Renal cortex interstitium (tissue), 15 donors: ENCODE results near the gene MAD2L1BP. TPM values are rescaled to one million over a fixed set of nuclear protein-coding genes. Genes with fewer than 3 reads are reported as not detected.
"Not testable (repeated sequence)": the region's sequence is repeated elsewhere in the genome, so short reads cannot be mapped to it uniquely, and the experiment has no call there.

ENCODE experiments used
- DNase-seq, 11 donors: peaks; one replicate each; pipeline ENCODE4 v3.0.0-alpha.2; 2013; ENCODE audit warnings: low read depth in 9 of 11, low spot score in 4 of 11; ENCODE audit errors: extremely low read depth in 1 of 11
- long read RNA-seq, 16 experiments: transcript quantifications; one replicate each; lab custom pipeline, GENCODE V29; 2026
- polyA plus RNA-seq, 3 donors: library from polyadenylated mRNA; unstranded; fragments of 120-200 nt; gene quantifications; one replicate each; pipeline ENCODE4 v1.2.1, GENCODE V29; 2013; ENCODE audit not compliant: insufficient read length in 3 of 3

MAD2L1BP gene, protein sequence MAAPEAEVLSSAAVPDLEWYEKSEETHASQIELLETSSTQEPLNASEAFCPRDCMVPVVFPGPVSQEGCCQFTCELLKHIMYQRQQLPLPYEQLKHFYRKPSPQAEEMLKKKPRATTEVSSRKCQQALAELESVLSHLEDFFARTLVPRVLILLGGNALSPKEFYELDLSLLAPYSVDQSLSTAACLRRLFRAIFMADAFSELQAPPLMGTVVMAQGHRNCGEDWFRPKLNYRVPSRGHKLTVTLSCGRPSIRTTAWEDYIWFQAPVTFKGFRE
- polyA plus RNA-seq = 10 to 100 TPM; 25.4 to 27.9 (median 25.5) TPM
- long read RNA-seq, donor 1, transcript MAD2L1BP-201 (3 exons, 1,301 nt) = major isoform, 11 of 12 reads
- long read RNA-seq, donor 1, partial matches to known transcripts = 0 of 12 reads
- long read RNA-seq, donor 1, other reads (novel, unspliced or antisense) = 0 of 12 reads
- long read RNA-seq, donor 2, transcript MAD2L1BP-201 (3 exons, 1,301 nt) = major isoform, 17 of 38 reads
- long read RNA-seq, donor 2, partial matches to known transcripts = 21 of 38 reads
- long read RNA-seq, donor 2, other reads (novel, unspliced or antisense) = 0 of 38 reads
- long read RNA-seq, donor 3, transcript MAD2L1BP-201 (3 exons, 1,301 nt) = major isoform, 21 of 21 reads
- long read RNA-seq, donor 3, partial matches to known transcripts = 0 of 21 reads
- long read RNA-seq, donor 3, other reads (novel, unspliced or antisense) = 0 of 21 reads
- long read RNA-seq, donor 4, transcript MAD2L1BP-201 (3 exons, 1,301 nt) = major isoform, 10 of 27 reads
- long read RNA-seq, donor 4, partial matches to known transcripts = 16 of 27 reads
- long read RNA-seq, donor 4, other reads (novel, unspliced or antisense) = 0 of 27 reads
- long read RNA-seq, donor 5 = 0 reads
- long read RNA-seq, donor 6, transcript MAD2L1BP-201 (3 exons, 1,301 nt) = major isoform, 13 of 14 reads
- long read RNA-seq, donor 6, partial matches to known transcripts = 0 of 14 reads
- long read RNA-seq, donor 6, other reads (novel, unspliced or antisense) = 0 of 14 reads
- long read RNA-seq, donor 7, transcript MAD2L1BP-201 (3 exons, 1,301 nt) = major isoform, 16 of 16 reads
- long read RNA-seq, donor 7, partial matches to known transcripts = 0 of 16 reads
- long read RNA-seq, donor 7, other reads (novel, unspliced or antisense) = 0 of 16 reads
- long read RNA-seq, donor 8 = 0 reads
- long read RNA-seq, donor 9, transcript MAD2L1BP-201 (3 exons, 1,301 nt) = major isoform, 12 of 12 reads
- long read RNA-seq, donor 9, partial matches to known transcripts = 0 of 12 reads
- long read RNA-seq, donor 9, other reads (novel, unspliced or antisense) = 0 of 12 reads
- long read RNA-seq, donor 10, transcript MAD2L1BP-201 (3 exons, 1,301 nt) = major isoform, 17 of 48 reads
- long read RNA-seq, donor 10, partial matches to known transcripts = 30 of 48 reads
- long read RNA-seq, donor 10, other reads (novel, unspliced or antisense) = 0 of 48 reads
- long read RNA-seq, donor 11, transcript MAD2L1BP-201 (3 exons, 1,301 nt) = major isoform, 5 of 5 reads
- long read RNA-seq, donor 11, partial matches to known transcripts = 0 of 5 reads
- long read RNA-seq, donor 11, other reads (novel, unspliced or antisense) = 0 of 5 reads
- long read RNA-seq, donor 12, transcript MAD2L1BP-201 (3 exons, 1,301 nt) = major isoform, 5 of 13 reads
- long read RNA-seq, donor 12, partial matches to known transcripts = 7 of 13 reads
- long read RNA-seq, donor 12, other reads (novel, unspliced or antisense) = 0 of 13 reads
- long read RNA-seq, donor 13 = 0 reads
- long read RNA-seq, donor 14, transcript MAD2L1BP-201 (3 exons, 1,301 nt) = major isoform, 14 of 15 reads
- long read RNA-seq, donor 14, partial matches to known transcripts = 0 of 15 reads
- long read RNA-seq, donor 14, other reads (novel, unspliced or antisense) = 0 of 15 reads
- long read RNA-seq, donor 15, transcript MAD2L1BP-201 (3 exons, 1,301 nt) = major isoform, 12 of 20 reads
- long read RNA-seq, donor 15, partial matches to known transcripts = 8 of 20 reads
- long read RNA-seq, donor 15, other reads (novel, unspliced or antisense) = 0 of 20 reads
- long read RNA-seq, donor 16, transcript MAD2L1BP-201 (3 exons, 1,301 nt) = major isoform, 38 of 46 reads
- long read RNA-seq, donor 16, partial matches to known transcripts = 7 of 46 reads
- long read RNA-seq, donor 16, other reads (novel, unspliced or antisense) = 0 of 46 reads

- peak in 8 of 11 donors; percentile 66 to 82 (median 76) for DNase-seq
These were observed at the start of gene MAD2L1BP for GRCh38 chr6:43635387-43636307. Gene MAD2L1BP, plus strand, starts transcription at chr6:43635840. Its CDS starts 36 bp downstream, at chr6:43635876.

DNA sequence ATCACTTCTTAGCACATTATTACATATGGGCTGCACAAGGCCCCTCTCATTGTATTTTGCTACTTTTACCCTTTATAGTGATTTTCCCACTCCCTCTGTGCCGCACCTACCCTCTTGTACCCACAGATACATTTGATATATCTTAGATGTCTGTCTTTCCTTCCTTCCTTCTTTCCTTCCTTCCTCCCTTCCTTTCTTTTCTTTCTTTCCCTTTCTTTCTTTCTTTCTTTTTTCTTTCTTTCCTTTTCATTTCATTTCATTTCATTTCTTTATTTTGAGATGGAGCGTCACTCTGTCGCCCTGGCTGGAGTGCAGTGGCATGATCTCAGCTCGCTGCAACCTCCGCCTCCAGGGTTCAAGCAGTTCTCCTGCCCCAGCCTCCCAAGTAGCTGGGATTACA lies 47.4 kb upstream of the MAD2L1BP start:
- DNase-seq = no peak

DNA sequence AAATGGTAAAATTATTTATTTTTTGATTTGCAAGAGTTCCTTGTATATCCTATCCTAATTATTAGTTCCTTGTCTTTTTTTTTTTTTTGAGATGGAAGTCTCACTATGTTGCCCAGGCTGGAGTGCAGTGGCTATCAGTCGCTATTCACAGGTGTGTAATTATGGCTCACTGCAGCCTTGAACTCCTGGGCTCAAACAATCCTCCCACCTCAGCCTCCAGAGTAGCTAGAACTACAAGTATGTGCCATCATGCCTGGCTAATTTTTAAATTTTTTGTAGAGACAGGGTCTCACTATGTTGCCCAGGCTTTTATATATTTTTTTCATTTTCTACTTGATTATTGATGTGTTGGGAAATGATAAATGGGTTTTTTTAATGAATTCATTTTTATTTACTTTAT lies 46.1 kb upstream of the MAD2L1BP start:
- DNase-seq = not testable (repeated sequence)

GRCh38 chr6:43593938-43594337 lies 41.7 kb upstream of the MAD2L1BP start:
- DNase-seq = no peak

DNA sequence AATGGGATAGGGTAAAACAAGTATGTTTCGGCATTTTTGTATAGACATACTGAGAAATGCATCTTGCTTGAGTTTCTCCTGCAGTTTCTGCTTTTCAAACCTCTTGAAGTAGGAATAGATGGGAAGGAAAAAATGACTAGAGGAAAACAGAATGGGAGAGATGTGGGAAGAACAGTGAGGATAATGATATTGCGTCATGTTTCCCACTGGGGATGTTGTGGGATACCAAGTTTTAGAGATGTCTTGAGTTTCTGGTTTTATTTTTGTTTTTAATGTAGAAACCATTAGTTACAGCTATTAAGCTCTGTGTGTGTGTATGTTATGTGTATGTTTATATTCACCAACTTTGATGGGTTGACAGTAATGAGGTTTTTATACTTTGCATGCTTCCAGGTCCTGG lies 35.0 kb upstream of the MAD2L1BP start:
- DNase-seq = no peak

DNA sequence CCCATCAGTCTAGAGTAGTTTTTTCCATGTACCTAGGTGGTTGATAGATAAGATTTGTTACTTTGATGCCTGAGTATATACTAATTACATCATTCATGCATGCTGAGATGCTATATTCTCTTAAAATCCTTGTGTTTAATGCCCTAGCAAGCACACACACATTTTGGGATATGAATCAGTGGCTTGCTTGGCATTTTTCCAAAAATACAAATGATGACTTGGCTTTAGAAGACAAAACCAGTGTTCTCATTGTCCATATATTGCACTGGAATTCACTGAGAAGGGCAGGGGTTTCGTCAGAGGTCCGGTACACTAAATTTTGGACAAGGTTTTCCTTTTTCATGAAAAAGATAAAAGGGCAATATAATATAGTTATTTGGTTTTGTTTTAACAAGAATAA lies 31.5 kb upstream of the MAD2L1BP start:
- no peak for DNase-seq

GRCh38 chr6:43606019-43606418 lies 29.6 kb upstream of the MAD2L1BP start:
- no peak for DNase-seq

DNA sequence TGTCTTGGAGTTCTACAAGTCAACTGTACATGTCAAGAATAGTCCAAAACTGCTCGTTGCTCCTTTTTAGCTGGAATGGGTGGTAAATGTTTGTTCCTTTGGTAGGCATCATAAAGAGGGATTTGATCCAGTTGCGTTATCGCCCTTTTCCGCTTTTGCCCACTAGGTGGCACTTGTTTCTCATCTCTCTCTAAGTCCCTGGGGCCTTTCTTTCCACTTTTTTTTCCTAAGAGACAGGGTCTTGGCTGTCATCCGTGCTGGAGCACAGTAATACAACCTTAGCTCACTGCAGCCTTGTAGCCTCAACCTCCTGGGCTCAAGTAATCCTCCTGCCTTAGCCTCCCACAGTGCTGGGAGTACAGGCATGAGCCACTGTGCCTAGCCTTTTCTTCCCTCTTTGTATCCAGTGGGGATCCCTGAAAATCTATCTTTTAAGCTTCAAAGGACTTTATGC lies 27.3 kb upstream of the MAD2L1BP start:
- DNase-seq = peak in 10 of 11 donors; percentile 40 to 77 (median 62)

- DNase-seq = no peak
These were observed 26.8 kb upstream of the MAD2L1BP start for GRCh38 chr6:43608807-43609206.

DNA sequence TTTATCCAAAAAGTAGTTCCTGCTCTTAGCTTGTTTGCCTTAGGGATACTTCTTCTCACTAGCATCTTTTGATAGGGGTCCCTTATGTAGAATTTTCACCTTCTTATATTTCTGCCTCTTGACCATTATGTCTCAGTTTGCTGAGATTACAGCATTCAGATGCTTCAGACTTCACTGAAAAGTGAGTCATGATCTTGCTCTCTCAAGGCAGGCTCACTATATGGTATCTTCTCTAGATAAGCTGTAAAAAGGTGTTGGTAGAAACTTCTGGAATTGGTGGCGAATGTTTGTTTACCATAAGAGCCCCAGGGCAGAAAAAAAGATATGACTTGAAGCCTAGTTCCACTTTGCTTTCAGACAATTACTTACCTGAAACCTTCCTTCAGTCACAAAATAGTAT lies 26.2 kb upstream of the MAD2L1BP start:
- no peak for DNase-seq

GRCh38 chr6:43610431-43610830 lies 25.2 kb upstream of the MAD2L1BP start:
- DNase-seq = no peak

- no peak for DNase-seq
These were observed 21.8 kb upstream of the MAD2L1BP start for GRCh38 chr6:43613721-43614395.

GRCh38 chr6:43614396-43614730 lies 21.3 kb upstream of the MAD2L1BP start:
- no peak for DNase-seq

DNA sequence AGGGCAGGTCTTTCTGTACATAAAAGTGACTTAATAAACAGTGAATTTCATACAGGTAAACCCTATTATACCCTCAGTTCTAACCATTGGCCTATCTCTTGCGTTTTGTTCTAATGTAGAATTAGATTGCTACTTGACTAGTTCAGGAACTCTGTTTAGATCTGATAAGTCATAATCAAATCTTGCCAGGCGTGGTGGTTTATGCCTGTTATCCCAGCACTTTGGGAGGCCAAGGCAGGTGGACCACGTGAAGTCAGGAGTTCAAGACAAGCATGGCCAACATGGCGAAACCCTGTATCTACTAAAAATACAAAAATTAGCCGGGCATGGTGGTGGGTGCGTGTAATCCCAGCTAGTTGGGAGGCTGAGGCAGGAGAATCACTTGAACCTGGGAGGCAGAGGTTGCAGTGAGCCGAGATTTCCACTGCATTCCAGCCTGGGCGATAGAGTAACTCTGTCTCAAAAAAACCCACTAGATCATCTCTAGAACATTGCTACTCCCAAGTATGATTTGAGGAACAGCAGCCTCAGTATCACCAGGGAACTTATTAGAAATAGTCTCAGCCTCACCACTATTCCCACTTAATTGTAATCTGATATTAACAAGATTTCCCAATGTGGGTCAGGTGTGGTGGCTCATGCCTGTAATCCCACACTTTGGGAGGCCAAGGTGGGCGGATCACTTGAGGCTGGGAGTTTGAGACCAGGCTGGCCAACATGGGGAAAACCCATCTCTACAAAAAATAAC lies 18.7 kb upstream of the MAD2L1BP start:
- no peak for DNase-seq
